Neural cell (in vitro differentiated cells): Measurements from ENCODE around the gene MCUR1. TPM values are rescaled to one million over a fixed set of nuclear protein-coding genes. Genes with fewer than 3 reads are reported as not detected.

Experiments
- H2AFZ ChIP-seq: fragments of 200-600, 300-800 bp; sonication (generic), shearing (Covaris generic); 2 replicates; pipeline ENCODE4 v1.6.0; 2014; ENCODE audit warnings: low read depth, mild to moderate bottlenecking, antibody characterized with exemption, low read length, moderate library complexity
- H3F3A ChIP-seq: fragments of 200-600 bp; shearing (Covaris generic); 2 replicates; pipeline ENCODE4 v1.6.1; 2016; ENCODE audit warnings: mild to moderate bottlenecking, moderate library complexity, mixed read lengths, antibody characterized with exemption, low read length; ENCODE audit not compliant: insufficient read depth, poor library complexity, severe bottlenecking
- H3K27ac ChIP-seq: fragments of 200-600, 300-800 bp; sonication (generic), shearing (Covaris generic); 2 replicates; pipeline ENCODE4 v1.5.1; 2014; ENCODE audit warnings: mild to moderate bottlenecking, low read length, moderate library complexity
- H3K27me3 ChIP-seq: fragments of 300-800, 200-600 bp; sonication (generic), shearing (Covaris generic); 2 replicates; pipeline ENCODE4 v1.6.0; 2014; ENCODE audit warnings: mild to moderate bottlenecking, low read depth, low read length, moderate library complexity; ENCODE audit not compliant: insufficient read depth
- H3K36me3 ChIP-seq: fragments of 300-800, 200-600 bp; sonication (generic), shearing (Covaris generic); 2 replicates; pipeline ENCODE4 v1.5.1; 2014; ENCODE audit warnings: mild to moderate bottlenecking, antibody characterized with exemption, low read length, moderate library complexity; ENCODE audit not compliant: insufficient read depth
- H3K4me2 ChIP-seq: fragments of 300-800, 200-600 bp; sonication (generic), shearing (Covaris generic); 2 replicates; pipeline ENCODE4 v1.6.0; 2014; ENCODE audit warnings: mild to moderate bottlenecking, low read length
- H3K4me3 ChIP-seq: fragments of 300-800, 200-600 bp; sonication (generic), shearing (Covaris generic); 2 replicates; pipeline ENCODE4 v1.5.1; 2014; ENCODE audit warnings: mild to moderate bottlenecking, low read length, moderate library complexity
- H3K79me2 ChIP-seq: fragments of 200-600 bp; shearing (Covaris generic); replicated peaks from 2 replicates; pipeline ENCODE4 v1.6.0; 2014; ENCODE audit warnings: mild to moderate bottlenecking, low read length, moderate library complexity; ENCODE audit not compliant: insufficient read depth
- H3K9ac ChIP-seq: fragments of 300-800, 200-600 bp; sonication (generic), shearing (Covaris generic); 2 replicates; pipeline ENCODE4 v1.6.1; 2016; ENCODE audit warnings: mild to moderate bottlenecking, low read length, mixed read lengths
- H3K9me2 ChIP-seq: fragments of 200-600 bp; shearing (Covaris generic); 2 replicates; pipeline ENCODE4 v1.6.1; 2016; ENCODE audit warnings: mild to moderate bottlenecking, low read length, mixed read lengths; ENCODE audit not compliant: insufficient read depth
- H3K9me3 ChIP-seq: fragments of 200-600, 300-800 bp; sonication (generic), shearing (Covaris generic); 2 replicates; pipeline ENCODE4 v1.6.1; 2016; ENCODE audit warnings: mild to moderate bottlenecking, mixed run types, low read length, moderate library complexity, mixed read lengths
- H4K20me1 ChIP-seq: fragments of 200-600 bp; shearing (Covaris generic); 2 replicates; pipeline ENCODE4 v1.6.1; 2016; ENCODE audit warnings: mild to moderate bottlenecking, mixed run types; ENCODE audit not compliant: insufficient read depth
- EP300 ChIP-seq: fragments of 450-650 bp; conservative IDR thresholded peaks from 2 replicates; pipeline ENCODE4 v1.6.1; 2014; ENCODE audit warnings: antibody characterized with exemption, mild to moderate bottlenecking, moderate library complexity; ENCODE audit not compliant: poor library complexity, severe bottlenecking
- EZH2 ChIP-seq: fragments of 200-600, 300-800 bp; shearing (Covaris generic), sonication (generic); IDR thresholded peaks from 2 replicates; pipeline ENCODE4 v1.6.1; 2014; ENCODE audit warnings: antibody characterized with exemption, low read length, borderline replicate concordance, mild to moderate bottlenecking; ENCODE audit not compliant: insufficient read depth, poor library complexity, severe bottlenecking
- MXI1 ChIP-seq: fragments of 450-650 bp; conservative IDR thresholded peaks from 2 replicates; pipeline ENCODE4 v1.6.1; 2014; ENCODE audit warnings: antibody characterized with exemption, mild to moderate bottlenecking; ENCODE audit not compliant: poor library complexity, severe bottlenecking
- POLR2AphosphoS5 ChIP-seq: IDR thresholded peaks from 2 replicates; pipeline ENCODE4 v1.6.1; 2012
- RAD21 ChIP-seq: fragments of 450-650 bp; conservative IDR thresholded peaks from 2 replicates; pipeline ENCODE4 v1.6.1; 2014; ENCODE audit warnings: antibody characterized with exemption, mild to moderate bottlenecking, moderate library complexity
- SMC3 ChIP-seq: fragments of 450-650 bp; conservative IDR thresholded peaks from 2 replicates; pipeline ENCODE4 v1.6.1; 2014; ENCODE audit warnings: antibody characterized with exemption, mild to moderate bottlenecking, moderate library complexity; ENCODE audit not compliant: poor library complexity
- TAF1 ChIP-seq: IDR thresholded peaks from 2 replicates; pipeline ENCODE4 v1.6.1; 2012; ENCODE audit warnings: low read depth
- polyA plus RNA-seq: library from polyadenylated mRNA; depleted of rRNA; stranded (reverse); fragments of >200 nt; gene quantifications from 2 replicates; pipeline ENCODE4 v1.2.3, GENCODE V29; 2014
- TF ChIP-seq, protein P1 (sequence below): IDR thresholded peaks from 2 replicates; pipeline ENCODE4 v1.6.1; 2012; ENCODE audit warnings: borderline replicate concordance
- TF ChIP-seq, protein P2 (sequence below): fragments of 450-650 bp; IDR thresholded peaks from 2 replicates; pipeline ENCODE4 v1.5.1; 2014; ENCODE audit warnings: antibody characterized with exemption, mild to moderate bottlenecking, moderate library complexity; ENCODE audit not compliant: poor library complexity, severe bottlenecking

The MCUR1 gene
- polyA plus RNA-seq, 1 donor from 2014 or later, result 10.0 TPM

DNA sequence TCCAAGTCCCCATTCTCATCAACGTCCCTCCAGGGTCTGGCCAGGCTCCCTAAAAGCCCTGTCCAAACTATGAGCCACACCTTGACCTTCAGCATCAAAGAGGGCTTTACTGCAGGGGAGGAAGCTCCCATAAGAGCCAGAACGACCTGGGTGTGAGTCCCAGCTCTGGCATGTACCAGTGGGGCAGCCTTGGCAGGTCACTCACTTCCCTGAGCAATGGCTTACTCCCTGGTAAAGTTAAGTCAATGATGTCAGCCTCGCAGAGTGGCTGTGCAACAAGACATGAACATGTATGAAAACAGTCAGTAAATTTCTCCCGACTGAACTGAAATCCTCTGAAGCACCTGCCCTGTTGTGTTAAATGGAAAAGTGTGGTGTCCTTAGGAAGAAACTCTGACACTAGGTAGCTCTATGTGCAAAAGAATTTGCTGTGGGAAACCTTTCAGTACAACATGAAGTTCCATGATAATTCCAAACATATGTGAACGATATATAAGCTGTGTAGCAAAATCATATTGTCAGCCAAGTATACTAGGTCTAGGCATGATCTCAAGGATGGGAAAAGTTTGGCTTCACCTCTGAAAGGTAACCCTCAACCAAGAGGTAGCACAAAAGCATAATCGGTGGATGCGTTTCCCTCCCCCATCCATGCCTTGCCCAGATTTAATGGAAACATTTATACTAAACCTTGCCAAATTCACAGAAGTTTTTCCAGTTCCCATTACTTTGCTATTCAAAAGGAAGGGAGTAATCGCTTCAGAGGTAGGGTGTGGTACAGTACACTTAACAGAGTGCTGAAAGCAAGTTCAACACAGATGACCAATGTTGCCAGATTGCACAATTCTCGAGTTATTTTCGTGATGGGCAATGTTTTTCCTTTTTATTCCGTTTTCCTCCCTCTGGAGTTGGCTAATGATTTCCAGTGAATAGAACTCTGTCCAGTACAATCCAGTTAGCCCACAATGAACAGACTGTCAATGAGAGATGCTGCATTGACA, 53.8 kb downstream of the MCUR1 start:
- no peak overlapping the region for H3K27ac ChIP-seq
- H3K36me3 ChIP-seq, result no peaks in the 10 kb centered on the region
- H3K9me2 ChIP-seq, result no peaks in the 10 kb centered on the region
- H2AFZ ChIP-seq, result no peak overlapping the region
- H3F3A ChIP-seq, result no peaks in the 10 kb centered on the region
- no peak overlapping the region for H3K4me2 ChIP-seq
- no peaks in the 10 kb centered on the region for H4K20me1 ChIP-seq
- H3K79me2 ChIP-seq, result no peaks in the 10 kb centered on the region
- TF ChIP-seq TAF1 (no peak), MXI1 (no peak), RAD21 (no peak), EP300 (no peak), SMC3 (no peak), POLR2AphosphoS5 (no peak), EZH2 (no peak)
- TF ChIP-seq, protein P1, sequence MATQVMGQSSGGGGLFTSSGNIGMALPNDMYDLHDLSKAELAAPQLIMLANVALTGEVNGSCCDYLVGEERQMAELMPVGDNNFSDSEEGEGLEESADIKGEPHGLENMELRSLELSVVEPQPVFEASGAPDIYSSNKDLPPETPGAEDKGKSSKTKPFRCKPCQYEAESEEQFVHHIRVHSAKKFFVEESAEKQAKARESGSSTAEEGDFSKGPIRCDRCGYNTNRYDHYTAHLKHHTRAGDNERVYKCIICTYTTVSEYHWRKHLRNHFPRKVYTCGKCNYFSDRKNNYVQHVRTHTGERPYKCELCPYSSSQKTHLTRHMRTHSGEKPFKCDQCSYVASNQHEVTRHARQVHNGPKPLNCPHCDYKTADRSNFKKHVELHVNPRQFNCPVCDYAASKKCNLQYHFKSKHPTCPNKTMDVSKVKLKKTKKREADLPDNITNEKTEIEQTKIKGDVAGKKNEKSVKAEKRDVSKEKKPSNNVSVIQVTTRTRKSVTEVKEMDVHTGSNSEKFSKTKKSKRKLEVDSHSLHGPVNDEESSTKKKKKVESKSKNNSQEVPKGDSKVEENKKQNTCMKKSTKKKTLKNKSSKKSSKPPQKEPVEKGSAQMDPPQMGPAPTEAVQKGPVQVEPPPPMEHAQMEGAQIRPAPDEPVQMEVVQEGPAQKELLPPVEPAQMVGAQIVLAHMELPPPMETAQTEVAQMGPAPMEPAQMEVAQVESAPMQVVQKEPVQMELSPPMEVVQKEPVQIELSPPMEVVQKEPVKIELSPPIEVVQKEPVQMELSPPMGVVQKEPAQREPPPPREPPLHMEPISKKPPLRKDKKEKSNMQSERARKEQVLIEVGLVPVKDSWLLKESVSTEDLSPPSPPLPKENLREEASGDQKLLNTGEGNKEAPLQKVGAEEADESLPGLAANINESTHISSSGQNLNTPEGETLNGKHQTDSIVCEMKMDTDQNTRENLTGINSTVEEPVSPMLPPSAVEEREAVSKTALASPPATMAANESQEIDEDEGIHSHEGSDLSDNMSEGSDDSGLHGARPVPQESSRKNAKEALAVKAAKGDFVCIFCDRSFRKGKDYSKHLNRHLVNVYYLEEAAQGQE, result no peak
- TF ChIP-seq, protein P2, sequence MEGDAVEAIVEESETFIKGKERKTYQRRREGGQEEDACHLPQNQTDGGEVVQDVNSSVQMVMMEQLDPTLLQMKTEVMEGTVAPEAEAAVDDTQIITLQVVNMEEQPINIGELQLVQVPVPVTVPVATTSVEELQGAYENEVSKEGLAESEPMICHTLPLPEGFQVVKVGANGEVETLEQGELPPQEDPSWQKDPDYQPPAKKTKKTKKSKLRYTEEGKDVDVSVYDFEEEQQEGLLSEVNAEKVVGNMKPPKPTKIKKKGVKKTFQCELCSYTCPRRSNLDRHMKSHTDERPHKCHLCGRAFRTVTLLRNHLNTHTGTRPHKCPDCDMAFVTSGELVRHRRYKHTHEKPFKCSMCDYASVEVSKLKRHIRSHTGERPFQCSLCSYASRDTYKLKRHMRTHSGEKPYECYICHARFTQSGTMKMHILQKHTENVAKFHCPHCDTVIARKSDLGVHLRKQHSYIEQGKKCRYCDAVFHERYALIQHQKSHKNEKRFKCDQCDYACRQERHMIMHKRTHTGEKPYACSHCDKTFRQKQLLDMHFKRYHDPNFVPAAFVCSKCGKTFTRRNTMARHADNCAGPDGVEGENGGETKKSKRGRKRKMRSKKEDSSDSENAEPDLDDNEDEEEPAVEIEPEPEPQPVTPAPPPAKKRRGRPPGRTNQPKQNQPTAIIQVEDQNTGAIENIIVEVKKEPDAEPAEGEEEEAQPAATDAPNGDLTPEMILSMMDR, result no peak
- H3K4me3 ChIP-seq, result no peak overlapping the region
- H3K9ac ChIP-seq, result no peak overlapping the region
- no peaks in the 10 kb centered on the region for H3K27me3 ChIP-seq
- H3K9me3 ChIP-seq, result no peaks in the 10 kb centered on the region

DNA sequence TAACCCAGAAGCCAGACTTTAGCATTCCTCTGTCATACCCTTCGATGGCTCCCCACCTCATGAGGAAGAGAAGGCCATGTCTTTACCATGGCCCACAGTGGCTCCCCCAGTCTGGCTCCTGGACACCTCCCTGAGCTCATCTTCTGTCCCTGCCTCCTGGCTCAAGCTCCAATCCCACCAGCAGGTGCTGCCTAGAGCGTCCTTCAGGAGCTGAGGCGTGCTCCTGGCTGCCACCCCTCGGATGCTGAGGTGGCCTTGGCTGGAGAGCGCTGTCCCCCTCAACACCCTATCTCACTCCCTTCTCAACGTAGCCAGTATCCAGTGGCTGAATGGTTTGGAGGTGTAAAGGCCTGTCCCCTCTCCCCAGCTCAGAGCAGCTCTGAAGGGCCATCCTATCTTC, 55.3 kb downstream of the MCUR1 start:
- no peaks in the 10 kb centered on the region for H3F3A ChIP-seq
- H3K36me3 ChIP-seq, result no peaks in the 10 kb centered on the region
- no peaks in the 10 kb centered on the region for H3K79me2 ChIP-seq
- no peaks in the 10 kb centered on the region for H3K27me3 ChIP-seq
- no peaks in the 10 kb centered on the region for H3K9me2 ChIP-seq
- H2AFZ ChIP-seq, result no peak overlapping the region
- no peak overlapping the region for H3K4me2 ChIP-seq
- no peaks in the 10 kb centered on the region for H4K20me1 ChIP-seq
- no peak overlapping the region for H3K9ac ChIP-seq
- no peak overlapping the region for H3K27ac ChIP-seq
- no peak for TF ChIP-seq EP300
- no peak for TF ChIP-seq EZH2
- TF ChIP-seq, protein P2, result no peak
- TF ChIP-seq, protein P1, result no peak
- no peak for TF ChIP-seq RAD21
- TF ChIP-seq TAF1, result no peak
- H3K4me3 ChIP-seq, result no peak overlapping the region
- H3K9me3 ChIP-seq, result no peaks in the 10 kb centered on the region
